Large intestine (tissue), 3 donors: Measurements from ENCODE around the gene CCDC89. TPM values are rescaled to one million over a fixed set of nuclear protein-coding genes. Genes with fewer than 3 reads are reported as not detected.
"Not testable (repeated sequence)": the region's sequence is repeated elsewhere in the genome, so short reads cannot be mapped to it uniquely, and the experiment has no call there.

Experiments
- DNase-seq, 2 donors: peaks; one replicate each; pipeline versions ENCODE4 v3.0.0 to v3.0.0-alpha.2; 2013
- H3K27ac ChIP-seq: one replicate; pipeline ENCODE4 v1.5.1; 2013; ENCODE audit warnings: low read length
- H3K27me3 ChIP-seq: 2 replicates; pipeline ENCODE4 v1.6.1; 2013; ENCODE audit warnings: low read length; ENCODE audit not compliant: control insufficient read depth, insufficient read depth
- H3K36me3 ChIP-seq: 2 replicates; pipeline ENCODE4 v1.6.1; 2013; ENCODE audit warnings: low read length; ENCODE audit not compliant: control insufficient read depth, insufficient read depth
- H3K4me1 ChIP-seq: one replicate; pipeline ENCODE4 v1.6.1; 2013; ENCODE audit warnings: low read length; ENCODE audit not compliant: control insufficient read depth, insufficient read depth
- H3K4me3 ChIP-seq: one replicate; pipeline ENCODE4 v1.5.1; 2013; ENCODE audit warnings: low read length
- H3K9me3 ChIP-seq: one replicate; pipeline ENCODE4 v1.6.1; 2013; ENCODE audit warnings: mild to moderate bottlenecking, low read depth, low read length, moderate library complexity; ENCODE audit not compliant: control insufficient read depth
- WGBS: methylation state at CpG from one replicate; pipeline ENCODE4 v1.1.5; 2013; ENCODE audit warnings: low lambda C conversion rate; ENCODE audit not compliant: insufficient coverage; 5-methylcytosine and 5-hydroxymethylcytosine counted together
- polyA plus RNA-seq: library from polyadenylated mRNA; unstranded; fragments of 120-200 nt; gene quantifications from one replicate; pipeline ENCODE4 v1.2.1, GENCODE V29; 2013

The CCDC89 gene
- polyA plus RNA-seq, 1 donor, result 0.94 TPM

GRCh38 chr11:85666687-85667086, 19.3 kb downstream of the CCDC89 start:
- Histone ChIP-seq H3K4me3 (no peak overlapping the region), H3K27me3 (no peaks in the 10 kb centered on the region), H3K4me1 (peaks cover 7% of the 10 kb centered on the region), H3K9me3 (no peaks in the 10 kb centered on the region), H3K27ac (no peak overlapping the region), H3K36me3 (peaks cover 5% of the 10 kb centered on the region)
- no CpG with 5 or more reads among the region's 3 CpGs for WGBS
- DNase-seq, result no peak

DNA sequence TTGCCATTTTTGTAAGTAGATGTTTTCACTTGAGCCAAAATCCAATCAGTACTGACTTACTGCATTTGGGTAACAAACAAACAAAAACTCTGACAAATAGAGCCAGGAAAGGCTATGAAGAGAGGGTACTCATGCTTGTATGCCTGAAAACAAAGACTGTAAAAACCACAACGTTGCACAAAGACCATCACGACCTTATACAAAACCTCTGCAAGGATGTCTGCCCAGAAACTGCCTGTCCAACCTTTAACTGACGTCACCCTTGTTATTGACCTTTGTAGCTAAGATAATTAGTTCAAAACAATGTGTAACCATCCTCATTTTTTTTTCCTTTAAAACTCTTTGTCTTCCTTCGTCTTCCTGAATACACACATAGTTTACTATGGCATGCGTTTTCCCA, 20.3 kb downstream of the CCDC89 start:
- Histone ChIP-seq H3K4me3 (no peak overlapping the region), H3K27me3 (no peaks in the 10 kb centered on the region), H3K36me3 (peaks cover 5% of the 10 kb centered on the region), H3K9me3 (no peaks in the 10 kb centered on the region), H3K27ac (peak overlapping the region; percentile 99), H3K4me1 (peaks cover 9% of the 10 kb centered on the region)
- WGBS, result 35% methylated on average over 3 of the region's 5 CpGs
- peak in 1 of 2 donors; percentile 82 for DNase-seq

DNA sequence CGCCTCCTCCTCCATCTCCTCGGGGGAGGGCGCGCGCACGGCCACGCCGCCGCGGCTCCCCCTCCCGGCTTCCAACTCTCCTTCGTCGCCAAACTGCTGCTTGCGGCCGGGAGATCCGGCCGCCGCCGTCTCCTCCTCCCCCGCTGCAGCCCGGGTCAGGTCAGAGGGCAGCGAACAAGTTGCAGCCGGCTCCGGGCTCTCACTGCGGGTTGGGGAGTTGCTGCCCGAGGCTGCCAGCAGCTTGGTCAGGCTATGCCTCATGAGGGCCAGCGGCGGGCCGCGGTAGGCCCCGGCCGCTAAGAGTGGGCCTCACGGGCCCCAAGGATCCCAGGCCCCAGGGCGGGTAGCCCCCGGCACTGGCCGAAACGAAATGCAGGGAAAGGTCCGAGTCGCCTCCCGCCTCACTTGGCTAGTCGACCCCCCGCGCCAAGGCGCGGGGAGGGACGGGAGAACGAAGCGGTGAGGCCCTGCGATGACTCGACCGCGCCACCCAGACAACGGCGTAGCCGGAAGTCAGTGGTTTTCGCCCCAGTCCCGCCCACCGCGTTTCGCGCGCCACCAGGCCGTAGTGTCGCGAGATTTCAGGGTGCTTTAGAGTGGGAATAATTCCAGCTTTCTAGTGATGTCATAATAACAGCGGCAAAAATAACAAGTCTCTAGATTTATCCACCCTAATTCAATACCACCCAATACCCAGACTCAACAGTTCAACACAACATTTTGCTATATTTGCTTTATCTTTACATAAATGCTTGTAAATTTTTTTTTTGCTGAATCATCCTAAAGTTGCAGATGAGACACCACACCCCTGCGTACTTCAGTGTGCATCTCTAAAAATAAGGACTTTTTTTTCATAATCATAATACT, 21.1 kb downstream of the CCDC89 start, which contains the start of gene CREBZF:
CREBZF (minus strand) TSS at position 515 of the 867 bp plus-strand sequence; CDS start at position 261, 254 bp downstream.
- H3K9me3 ChIP-seq, result no peaks in the 10 kb centered on the region
- H3K27ac ChIP-seq, result peak within 1 kb of the TSS; percentile 99
- H3K27me3 ChIP-seq, result no peaks in the 10 kb centered on the region
- peak; percentile 93 to 96 for DNase-seq
- peak within 1 kb of the TSS; percentile 98 for H3K4me3 ChIP-seq
- peaks cover 10% of the 10 kb centered on the region for H3K36me3 ChIP-seq
- WGBS, result no CpG with 5 or more reads among the region's 67 CpGs
- H3K4me1 ChIP-seq, result peaks cover 9% of the 10 kb centered on the region

DNA sequence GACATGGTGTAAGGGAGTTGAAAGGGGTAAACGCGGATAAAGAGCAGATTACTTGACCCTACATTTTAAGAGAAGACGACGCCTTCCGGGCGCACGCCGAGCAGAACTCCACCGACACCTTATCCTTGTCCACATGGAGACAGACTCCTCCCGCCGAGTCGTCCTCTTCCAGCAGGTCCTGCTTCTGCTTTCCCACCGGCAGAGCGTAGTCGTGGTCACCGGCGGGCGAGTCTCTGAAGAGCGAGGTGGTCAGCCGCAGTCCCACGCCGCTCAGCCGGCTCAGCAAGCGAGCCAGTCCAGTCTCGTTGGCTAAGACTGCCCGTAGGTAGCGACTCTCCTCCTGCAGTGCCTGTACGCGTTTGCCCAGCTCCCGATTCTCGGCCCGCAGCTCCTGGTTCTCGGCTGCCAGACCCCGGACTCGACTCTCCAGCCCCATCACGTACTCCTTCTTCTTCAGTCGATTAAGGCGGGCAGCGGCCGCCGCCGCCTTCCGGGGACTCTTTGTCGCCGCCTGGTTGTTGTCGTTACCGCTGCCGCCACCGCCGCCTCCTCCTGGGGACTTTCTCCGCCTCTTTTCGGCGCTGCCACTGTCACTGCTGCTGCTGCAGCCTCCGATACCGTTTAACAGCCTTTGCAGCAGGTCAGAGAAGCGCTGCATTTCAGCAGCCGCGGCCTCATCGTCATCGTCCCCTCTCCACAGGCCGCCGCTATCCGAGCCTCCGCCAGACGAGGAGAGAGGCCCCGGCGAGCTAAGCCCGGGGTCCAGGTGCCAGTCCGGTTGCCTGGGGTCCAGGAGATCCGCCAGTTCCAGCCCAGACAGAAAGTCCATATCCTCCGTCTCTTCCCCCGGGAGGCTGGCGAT, 22.0 kb downstream of the CCDC89 start:
- Histone ChIP-seq H3K9me3 (no peaks in the 10 kb centered on the region), H3K27ac (peak overlapping the region; percentile 99), H3K36me3 (peaks cover 13% of the 10 kb centered on the region), H3K4me1 (peaks cover 9% of the 10 kb centered on the region), H3K27me3 (no peaks in the 10 kb centered on the region), H3K4me3 (peak overlapping the region; percentile 98)
- WGBS, result no CpG with 5 or more reads among the region's 73 CpGs
- DNase-seq, result peak; percentile 76 to 87

GRCh38 chr11:85663080-85663752, 22.8 kb downstream of the CCDC89 start:
- peak in 1 of 2 donors; percentile 30 for DNase-seq
- 0% methylated on average over 3 of the region's 10 CpGs for WGBS
- peaks cover 9% of the 10 kb centered on the region for H3K4me1 ChIP-seq

GRCh38 chr11:85661972-85662664, 23.9 kb downstream of the CCDC89 start:
- 7% methylated on average over 3 of the region's 4 CpGs for WGBS

More at GRCh38 chr11:85663080-85663752, 22.8 kb downstream of the CCDC89 start:
- Histone ChIP-seq H3K4me3 (peak overlapping the region; percentile 98), H3K36me3 (peaks cover 13% of the 10 kb centered on the region), H3K27ac (peak overlapping the region; percentile 99), H3K9me3 (no peaks in the 10 kb centered on the region), H3K27me3 (no peaks in the 10 kb centered on the region)

GRCh38 chr11:85658180-85658579, 27.8 kb downstream of the CCDC89 start:
- peaks cover 31% of the 10 kb centered on the region for H3K36me3 ChIP-seq
- no peaks in the 10 kb centered on the region for H3K9me3 ChIP-seq
- H3K4me3 ChIP-seq, result no peak overlapping the region
- no peaks in the 10 kb centered on the region for H3K27me3 ChIP-seq
- WGBS, result no CpG with 5 or more reads among the region's 1 CpG
- H3K27ac ChIP-seq, result no peak overlapping the region
- no peak for DNase-seq
- peaks cover 6% of the 10 kb centered on the region for H3K4me1 ChIP-seq

More at GRCh38 chr11:85661972-85662664, 23.9 kb downstream of the CCDC89 start:
- H3K4me3 ChIP-seq, result peak overlapping the region; percentile 98
- no peaks in the 10 kb centered on the region for H3K27me3 ChIP-seq
- H3K9me3 ChIP-seq, result no peaks in the 10 kb centered on the region
- peaks cover 18% of the 10 kb centered on the region for H3K36me3 ChIP-seq
- no peak overlapping the region for H3K27ac ChIP-seq
- DNase-seq, result no peak
- peaks cover 9% of the 10 kb centered on the region for H3K4me1 ChIP-seq

- H3K4me3 ChIP-seq, result no peak overlapping the region
- H3K4me1 ChIP-seq, result peaks cover 6% of the 10 kb centered on the region
- no peak for DNase-seq
- no peak overlapping the region for H3K27ac ChIP-seq
- no peaks in the 10 kb centered on the region for H3K27me3 ChIP-seq
- no CpG with 5 or more reads among the region's 1 CpG for WGBS
- H3K9me3 ChIP-seq, result no peaks in the 10 kb centered on the region
- H3K36me3 ChIP-seq, result peaks cover 26% of the 10 kb centered on the region
Measured at GRCh38 chr11:85656777-85657176, 29.2 kb downstream of the CCDC89 start.

DNA sequence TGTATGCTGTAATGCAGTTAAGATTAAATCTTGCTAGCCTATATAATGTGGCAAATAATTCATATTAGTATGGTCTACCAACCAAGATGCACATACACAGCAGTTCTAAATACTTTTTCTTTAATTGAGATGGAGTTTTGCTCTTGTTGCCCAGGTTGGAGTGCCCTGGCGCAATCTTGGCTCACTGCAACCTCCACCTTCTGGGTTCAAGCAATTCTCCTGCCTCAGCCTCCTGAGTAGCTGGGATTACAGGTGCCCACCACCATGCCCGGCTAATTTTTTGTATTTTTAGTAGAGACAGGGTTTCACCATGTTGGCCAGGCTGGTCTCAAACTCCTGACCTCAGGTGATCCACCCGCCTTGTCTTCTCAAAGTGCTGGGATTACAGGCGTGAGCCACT, 31.7 kb downstream of the CCDC89 start:
- H3K4me3 ChIP-seq, H3K27me3 ChIP-seq, DNase-seq, H3K9me3 ChIP-seq, H3K27ac ChIP-seq, H3K4me1 ChIP-seq: not testable (repeated sequence)
- no CpG with 5 or more reads among the region's 4 CpGs for WGBS
- peaks cover 24% of the 10 kb centered on the region for H3K36me3 ChIP-seq
